Measurements from ENCODE around the gene TRIM44.

- no peak for TF ChIP-seq ZNF274 (IDR thresholded peaks at IDR 0.05; ENCODE audit: low read depth, low read length)
- TF ChIP-seq YY1 (IDR thresholded peaks at IDR 0.05; ENCODE audit: insufficient read depth, insufficient read length): no peak
Measured at GRCh38 chr11:35683728-35684339, 21.3 kb downstream of the TRIM44 start.

All from NT2/D1 (cell line).